LNCaP clone FGC (cell line): ENCODE measurements around the gene FAM76A.
"Not testable (repeated sequence)": the region's sequence is repeated elsewhere in the genome, so short reads cannot be mapped to it uniquely, and the experiment has no call there.

Experiments
- DNase-seq: peaks from one replicate; pipeline ENCODE4 v3.0.0-alpha.2; 2011; ENCODE audit warnings: low read depth
- H3K4me3 ChIP-seq: 2 replicates; pipeline ENCODE4 v1.5.1; 2011; ENCODE audit warnings: mild to moderate bottlenecking, low read depth, low read length, control low read depth
- TF ChIP-seq, protein P1 (sequence below): IDR thresholded peaks from 2 replicates; pipeline ENCODE4 v1.5.1; 2012; ENCODE audit warnings: mild to moderate bottlenecking; ENCODE audit not compliant: control insufficient read depth, insufficient read depth; ENCODE audit errors: extremely low read depth

FAM76A gene

GRCh38 chr1:27772036-27772931 lies 46.5 kb downstream of the FAM76A start:
- peak overlapping the region; percentile 98 for H3K4me3 ChIP-seq
- no peak for DNase-seq

GRCh38 chr1:27772932-27773825 lies 47.4 kb downstream of the FAM76A start, which contains the start of gene STX12:
STX12 (plus strand) TSS chr1:27773219; CDS start chr1:27773308, 89 bp downstream.
- DNase-seq, result peak; percentile 97
- H3K4me3 ChIP-seq, result peak within 1 kb of the TSS; percentile 98
- TF ChIP-seq, protein P1, sequence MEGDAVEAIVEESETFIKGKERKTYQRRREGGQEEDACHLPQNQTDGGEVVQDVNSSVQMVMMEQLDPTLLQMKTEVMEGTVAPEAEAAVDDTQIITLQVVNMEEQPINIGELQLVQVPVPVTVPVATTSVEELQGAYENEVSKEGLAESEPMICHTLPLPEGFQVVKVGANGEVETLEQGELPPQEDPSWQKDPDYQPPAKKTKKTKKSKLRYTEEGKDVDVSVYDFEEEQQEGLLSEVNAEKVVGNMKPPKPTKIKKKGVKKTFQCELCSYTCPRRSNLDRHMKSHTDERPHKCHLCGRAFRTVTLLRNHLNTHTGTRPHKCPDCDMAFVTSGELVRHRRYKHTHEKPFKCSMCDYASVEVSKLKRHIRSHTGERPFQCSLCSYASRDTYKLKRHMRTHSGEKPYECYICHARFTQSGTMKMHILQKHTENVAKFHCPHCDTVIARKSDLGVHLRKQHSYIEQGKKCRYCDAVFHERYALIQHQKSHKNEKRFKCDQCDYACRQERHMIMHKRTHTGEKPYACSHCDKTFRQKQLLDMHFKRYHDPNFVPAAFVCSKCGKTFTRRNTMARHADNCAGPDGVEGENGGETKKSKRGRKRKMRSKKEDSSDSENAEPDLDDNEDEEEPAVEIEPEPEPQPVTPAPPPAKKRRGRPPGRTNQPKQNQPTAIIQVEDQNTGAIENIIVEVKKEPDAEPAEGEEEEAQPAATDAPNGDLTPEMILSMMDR, result no peak

More at GRCh38 chr1:27772036-27772931, 46.5 kb downstream of the FAM76A start:
- TF ChIP-seq, protein P1, result no peak

DNA sequence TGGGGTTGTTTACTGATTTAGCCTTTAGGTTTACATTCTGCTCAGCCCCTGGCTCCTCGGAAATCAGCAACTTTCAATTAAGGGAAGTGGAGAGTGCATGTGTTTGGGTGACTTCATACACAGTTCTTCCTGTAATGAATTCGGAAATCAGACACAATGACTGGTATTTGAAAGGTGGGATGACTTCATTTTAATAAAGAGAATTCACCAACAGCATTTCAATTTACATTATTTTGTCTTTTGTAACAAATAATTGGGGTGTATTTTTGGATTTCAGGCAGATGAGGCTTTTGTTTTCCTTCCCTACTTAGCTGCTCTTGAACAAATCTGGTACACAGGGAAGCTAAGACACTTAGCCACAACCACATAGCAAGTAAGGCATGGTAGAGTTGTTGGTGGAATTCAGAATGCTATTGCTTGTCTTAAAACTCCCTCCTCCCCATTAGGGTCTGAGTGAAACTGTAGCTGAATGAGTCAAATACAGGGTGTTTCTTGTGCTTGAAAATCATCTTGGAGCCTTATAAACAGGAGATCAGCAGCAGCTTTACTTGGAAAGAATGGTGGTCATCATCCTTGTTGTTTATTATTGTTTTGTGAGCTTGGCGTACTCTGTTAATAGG lies 48.2 kb downstream of the FAM76A start:
- DNase-seq, result no peak
- peak overlapping the region; percentile 98 for H3K4me3 ChIP-seq
- TF ChIP-seq, protein P1, result no peak

GRCh38 chr1:27774654-27775053 lies 48.9 kb downstream of the FAM76A start:
- peak overlapping the region; percentile 98 for H3K4me3 ChIP-seq
- DNase-seq, result no peak
- TF ChIP-seq, protein P1, result no peak

DNA sequence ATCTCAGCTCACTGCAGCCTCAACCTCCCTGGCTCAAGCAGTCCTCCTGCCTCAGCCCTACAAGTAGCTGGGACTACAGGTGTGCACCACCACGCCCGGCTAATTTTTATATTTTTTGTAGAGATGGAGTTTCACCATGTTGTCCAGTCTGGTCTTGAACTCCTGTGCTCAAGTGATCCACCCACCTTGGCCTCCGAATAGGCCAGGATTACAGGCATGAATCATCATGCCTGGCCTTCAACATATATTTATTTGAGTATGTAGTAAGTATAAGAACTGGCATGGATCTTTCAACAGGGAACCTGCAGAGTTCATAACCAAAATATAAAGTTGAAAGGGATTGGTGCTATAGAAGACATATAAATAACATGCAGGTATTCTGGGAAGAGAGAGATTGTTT lies 49.6 kb downstream of the FAM76A start:
- H3K4me3 ChIP-seq, result not testable (repeated sequence)

GRCh38 chr1:27776276-27776675 lies 50.5 kb downstream of the FAM76A start:
- not testable (repeated sequence) for DNase-seq, H3K4me3 ChIP-seq

More for the DNA sequence above, 49.6 kb downstream of the FAM76A start:
- DNase-seq, result not testable (repeated sequence)

GRCh38 chr1:27778056-27778455 lies 52.3 kb downstream of the FAM76A start:
- TF ChIP-seq, protein P1, result no peak
- no peak for DNase-seq

More at GRCh38 chr1:27778056-27778455, 52.3 kb downstream of the FAM76A start:
- H3K4me3 ChIP-seq, result no peak overlapping the region
